Heart right ventricle (tissue), 16 donors: ENCODE results near the gene FIBCD1. TPM values are rescaled to one million over a fixed set of nuclear protein-coding genes. Genes with fewer than 3 reads are reported as not detected.

Experiments used
- ATAC-seq, 8 donors: fragments of 200-7000 bp; cut with Tn5 transposase; one replicate each; pipeline ENCODE4 v1.9.1; 2020; ENCODE audit warnings: mild to moderate bottlenecking in 8 of 8, moderate library complexity in 8 of 8, moderate number of reproducible peaks in 1 of 8
- DNase-seq, 2 donors: peaks; one replicate each; pipeline ENCODE4 v3.0.0-alpha.2; 2020
- H3K27ac ChIP-seq, 10 donors: fragments of 200-600 bp; sonication (generic) in 2 of 10; one replicate each; pipeline versions ENCODE4 v1.5.0 to v1.8.0; 2020 to 2022; ENCODE audit warnings: mild to moderate bottlenecking in 3 of 10
- H3K27me3 ChIP-seq, 7 donors: fragments of 200-600 bp; one replicate each; pipeline ENCODE4 v1.8.0; 2021 to 2022; ENCODE audit warnings: mild to moderate bottlenecking in 2 of 7
- H3K36me3 ChIP-seq, 9 donors: fragments of 200-600 bp; sonication (generic) in 1 of 9; one replicate each; pipeline versions ENCODE4 v1.5.0 to v1.8.0; 2020 to 2022; ENCODE audit warnings: mild to moderate bottlenecking in 2 of 9
- H3K4me1 ChIP-seq, 9 donors: fragments of 200-600 bp; sonication (generic) in 1 of 9; one replicate each; pipeline versions ENCODE4 v1.5.0 to v1.8.0; 2020 to 2022; ENCODE audit warnings: mild to moderate bottlenecking in 4 of 9
- H3K4me3 ChIP-seq, 10 donors: fragments of 200-600 bp; sonication (generic) in 2 of 10; one replicate each; pipeline versions ENCODE4 v1.5.0 to v1.8.0; 2020 to 2022; ENCODE audit warnings: mild to moderate bottlenecking in 7 of 10, moderate library complexity in 2 of 10
- H3K9me3 ChIP-seq, 11 donors: fragments of 200-600 bp in 10 of 11; sonication (generic) in 2 of 11; one replicate each; pipeline versions ENCODE4 v1.5.0 to v1.8.0; 2013 to 2022; ENCODE audit warnings: mild to moderate bottlenecking in 2 of 11, control low read depth in 1 of 11, moderate library complexity in 1 of 11
- CTCF ChIP-seq, 9 donors: fragments of 200-600 bp; sonication (generic) in 2 of 9; IDR thresholded peaks; one replicate each; pipeline versions ENCODE4 v1.5.0 to v1.8.0; 2021 to 2022; ENCODE audit warnings: antibody characterized with exemption in 9 of 9, mild to moderate bottlenecking in 5 of 9, moderate library complexity in 1 of 9
- WGBS, 2 donors: extraction: QIAGEN DNeasy Blood & Tissue Kit; methylation state at CpG; one replicate each; pipeline ENCODE4 v1.1.7; 2013; ENCODE audit warnings: inconsistent platforms in 1 of 2; 5-methylcytosine and 5-hydroxymethylcytosine counted together
- intact Hi-C, 10 donors: fragments of 100-400 bp; cut with DNase I; formaldehyde crosslinking; loops; one replicate each; pipeline versions ENCODE4 v1.11.1 to v1.14.2; 2022
- polyA plus RNA-seq, 2 donors: library from polyadenylated mRNA; stranded (reverse); fragments of 200-250 nt; gene quantifications; one replicate each; pipeline ENCODE4 v1.2.3, GENCODE V29; 2013
- total RNA-seq, 10 donors: library from RNA; stranded (reverse); fragmentation: NEBNext Ultra II Directional in 3 of 10; extraction: Animal tissue kit (Norgen Biotek cat#: 25700) in 3 of 10; gene quantifications; one replicate each; pipeline versions ENCODE4 v1.2.1 to v1.2.4, GENCODE V29; 2021 to 2023
- donor health status: Arrhythmogenic right ventricular cardiomyopathy.
- donor health status: ischemic (EF 13 %, LVEDD 7.1; RV severe dilation, severe dysfunction).
- donor health status: healthy with polysubstance abuse.
- donor health status: DM: no; HTN: yes; CAD: no.
- donor health status: DM: no; HTN: no; CAD: no.
- donor health status: ischemic (EF 25% LVEDD 6.9; RV normal size, moderate dysfunction).
- donor health status: ischemic (EF 25% LVEDD 5.7; RV mildly dilated, moderate dysfunction).
- donor health status: healthy.
- donor health status: DM: yes; HTN: yes; CAD: no.
- donor health status: Ischemic cardiomyopathy.
- donor health status: ischemic (EF 35%, LVEDD 5.7; RV mildly dilated, moderate dysfunction).
- donor health status: nonischemic (EF 11% LVEDD 7.7; RV severe dilation, severe dysfunction).
- donor health status: DM: yes; HTN: yes; CAD: no.
- donor health status: PGD.
- donor health status: ischemic (EF 29% LVEDD 5.4; RV normal size, mild dysfunction).
- donor health status: nonischemic (EF 23%, LVEDD 6.1; RV moderate dilation, normal function).

The FIBCD1 gene
- total and polyA plus RNA-seq, 12 donors = 0.16 to 5.8 (median 1.2) TPM

- no peaks in the 10 kb centered on the region for H3K4me1 ChIP-seq
- no peaks in the 10 kb centered on the region for H3K27me3 ChIP-seq
- no peak overlapping the region for H3K27ac ChIP-seq
- ATAC-seq (peak in 1 of 8 donors; percentile 5), DNase-seq (no peak)
- H3K4me3 ChIP-seq = no peak overlapping the region
- TF ChIP-seq CTCF (IDR thresholded peaks at IDR 0.05) = no peak
- intact Hi-C loops = no loop called here
- 84 to 87% methylated on average over 25 of the region's 25 CpGs for WGBS, 2 donors
- H3K9me3 ChIP-seq = no peaks in the 10 kb centered on the region
- peaks cover 12 to 100% (median 71%) of the 10 kb centered on the region in 9 donors for H3K36me3 ChIP-seq
These were observed 54.9 kb downstream of the FIBCD1 start for GRCh38 chr9:130884111-130884531.

- 80 to 84% methylated on average over 5 of the region's 5 CpGs for WGBS, 2 donors
- no peak for DNase-seq
These were observed 55.6 kb downstream of the FIBCD1 start for GRCh38 chr9:130883479-130883878.

GRCh38 chr9:130882696-130883225 lies 56.3 kb downstream of the FIBCD1 start:
- no peak for TF ChIP-seq CTCF (IDR thresholded peaks at IDR 0.05)
- Histone ChIP-seq H3K4me3 (no peak overlapping the region), H3K9me3 (no peaks in the 10 kb centered on the region), H3K27me3 (no peaks in the 10 kb centered on the region), H3K27ac (no peak overlapping the region), H3K36me3 (peaks cover 12 to 100% (median 73%) of the 10 kb centered on the region in 9 donors), H3K4me1 (no peaks in the 10 kb centered on the region)
- DNase-seq (no peak), ATAC-seq (no peak)
- WGBS, 2 donors = 90 to 94% methylated on average over 15 of the region's 15 CpGs
- intact Hi-C loops = no loop called here

More at GRCh38 chr9:130883479-130883878, 55.6 kb downstream of the FIBCD1 start:
- peaks cover 12 to 100% (median 73%) of the 10 kb centered on the region in 9 donors for H3K36me3 ChIP-seq
- H3K27me3 ChIP-seq = no peaks in the 10 kb centered on the region
- intact Hi-C loops = no loop called here
- no peaks in the 10 kb centered on the region for H3K4me1 ChIP-seq
- no peak overlapping the region for H3K27ac ChIP-seq
- H3K9me3 ChIP-seq = no peaks in the 10 kb centered on the region
- no peak for TF ChIP-seq CTCF (IDR thresholded peaks at IDR 0.05)
- no peak overlapping the region for H3K4me3 ChIP-seq
- no peak for ATAC-seq

DNA sequence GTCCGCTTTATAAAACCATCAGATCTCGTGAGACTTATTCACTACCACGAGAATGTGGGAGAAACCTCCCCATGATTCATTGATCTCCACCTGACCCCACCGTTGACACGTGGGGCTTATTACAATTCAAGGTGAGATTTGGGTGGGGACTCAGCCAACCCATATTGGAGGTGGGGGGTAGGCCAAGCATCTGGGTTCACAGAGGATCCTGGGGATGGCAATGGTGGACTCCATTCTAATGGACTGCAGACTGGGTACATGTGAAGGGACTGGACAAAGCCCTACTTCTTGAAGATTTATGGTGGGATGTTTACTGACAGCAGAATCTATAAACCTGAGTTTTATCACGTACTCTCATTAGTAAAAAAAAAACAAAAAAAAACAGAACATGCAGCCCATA lies 57.5 kb downstream of the FIBCD1 start:
- ATAC-seq (no peak), DNase-seq (no peak)
- TF ChIP-seq CTCF (IDR thresholded peaks at IDR 0.05) = no peak
- 89 to 91% methylated on average over 6 of the region's 6 CpGs for WGBS, 2 donors
- Histone ChIP-seq H3K36me3 (peaks cover 12 to 100% (median 62%) of the 10 kb centered on the region in 9 donors), H3K9me3 (no peaks in the 10 kb centered on the region), H3K27ac (no peak overlapping the region), H3K27me3 (no peaks in the 10 kb centered on the region), H3K4me3 (no peak overlapping the region), H3K4me1 (no peaks in the 10 kb centered on the region)
- intact Hi-C loops = no loop called here
